Keratinocyte (primary cell): ENCODE measurements around the gene LINC01488. TPM values are rescaled to one million over a fixed set of nuclear protein-coding genes. Genes with fewer than 3 reads are reported as not detected.

Experiments
- DNase-seq: peaks from one replicate; pipeline ENCODE4 v3.0.0-alpha.2; 2011; ENCODE audit warnings: low read depth, missing footprints, low spot score
- FAIRE-seq: peaks from 2 replicates; lab custom pipeline; 2011; peaks lifted over from hg19 to GRCh38; lab: Jason Lieb, UNC
- H2AFZ ChIP-seq: 2 replicates; pipeline ENCODE4 v1.6.0; 2012; ENCODE audit warnings: low read length, control low read depth, inconsistent platforms; ENCODE audit not compliant: control insufficient read depth
- H3K27ac ChIP-seq: 2 replicates; pipeline ENCODE4 v1.5.1; 2011; ENCODE audit warnings: low read length; ENCODE audit not compliant: control insufficient read depth, insufficient read depth
- H3K27me3 ChIP-seq: 3 replicates; pipeline ENCODE4 v1.6.0; 2011; ENCODE audit warnings: low read length; ENCODE audit not compliant: control insufficient read depth, insufficient read depth; ENCODE audit errors: extremely low read depth
- H3K36me3 ChIP-seq, 2 experiments: 2 replicates in 1 of 2; 3 replicates in 1 of 2; pipeline ENCODE4 v1.5.1; 2011; ENCODE audit warnings: low read length in 2 of 2, mild to moderate bottlenecking in 1 of 2; ENCODE audit not compliant: control insufficient read depth in 2 of 2, insufficient read depth in 2 of 2; ENCODE audit errors: extremely low read depth in 1 of 2
- H3K4me1 ChIP-seq: 3 replicates; pipeline ENCODE4 v1.5.1; 2011; ENCODE audit warnings: low read length; ENCODE audit not compliant: control insufficient read depth, insufficient read depth; ENCODE audit errors: extremely low read depth
- H3K4me2 ChIP-seq: 3 replicates; pipeline ENCODE4 v1.6.0; 2011; ENCODE audit warnings: low read depth, low read length; ENCODE audit not compliant: control insufficient read depth, insufficient read depth; ENCODE audit errors: extremely low read depth
- H3K4me3 ChIP-seq, 3 experiments: fragments of 200-600 bp in 1 of 3; sonication (generic) in 1 of 3; 2 replicates in 2 of 3; 3 replicates in 1 of 3; pipeline ENCODE4 v1.5.1; 2011 to 2016; ENCODE audit warnings: low read length in 3 of 3, mild to moderate bottlenecking in 3 of 3, control low read depth in 2 of 3, inconsistent platforms in 1 of 3, low read depth in 1 of 3, mixed read lengths in 1 of 3, mixed run types in 1 of 3, moderate library complexity in 1 of 3; ENCODE audit not compliant: control insufficient read depth in 2 of 3, insufficient read depth in 2 of 3; ENCODE audit errors: extremely low read depth in 1 of 3
- H3K79me2 ChIP-seq: 2 replicates; pipeline ENCODE4 v1.6.0; 2012; ENCODE audit warnings: low read length; ENCODE audit not compliant: control insufficient read depth, insufficient read depth
- H3K9ac ChIP-seq: 3 replicates; pipeline ENCODE4 v1.6.0; 2011; ENCODE audit warnings: low read length; ENCODE audit not compliant: control insufficient read depth, insufficient read depth; ENCODE audit errors: extremely low read depth
- H3K9me1 ChIP-seq: 3 replicates; pipeline ENCODE4 v1.6.0; 2011; ENCODE audit warnings: low read length; ENCODE audit not compliant: control insufficient read depth, insufficient read depth; ENCODE audit errors: extremely low read depth
- H3K9me3 ChIP-seq: 2 replicates; pipeline ENCODE4 v1.5.1; 2012; ENCODE audit warnings: low read depth, low read length; ENCODE audit not compliant: control insufficient read depth
- H4K20me1 ChIP-seq: 3 replicates; pipeline ENCODE4 v1.6.0; 2011; ENCODE audit warnings: low read length; ENCODE audit not compliant: control insufficient read depth, insufficient read depth; ENCODE audit errors: extremely low read depth
- CTCF ChIP-seq, 3 experiments: IDR thresholded peaks in 1 of 3; conservative IDR thresholded peaks in 1 of 3; optimal IDR thresholded peaks in 1 of 3; 2 replicates in 2 of 3; 3 replicates in 1 of 3; pipeline versions ENCODE3 to v1.5.1; 2011; ENCODE audit warnings: low read length in 3 of 3, mild to moderate bottlenecking in 3 of 3, moderate library complexity in 2 of 3, control low read depth in 1 of 3, inconsistent platforms in 1 of 3; ENCODE audit not compliant: insufficient read depth in 2 of 3; ENCODE audit errors: extremely low read depth in 1 of 3
- EZH2 ChIP-seq: IDR thresholded peaks from one replicate; pipeline ENCODE4 v1.6.1; 2012; ENCODE audit warnings: inconsistent platforms, mild to moderate bottlenecking, low read length, moderate library complexity
- dilution Hi-C: fragments of 300-500 bp; cut with MboI; formaldehyde crosslinking; loops from one replicate; pipeline ENCODE4 v1.7.0; 2020; ENCODE audit warnings: low sequenced_read_pairs; ENCODE audit not compliant: extremely low pct_ligation_motif_present
- polyA plus RNA-seq, 5 experiments: library from polyadenylated mRNA; depleted of rRNA in 3 of 5; stranded (reverse) in 3 of 5; stranded (forward) in 1 of 5; unstranded in 1 of 5; fragments of >200 nt; gene quantifications; 1 replicate in 1 of 5; 2 replicates in 3 of 5; 3 replicates in 1 of 5; pipeline versions ENCODE4 v1.2.1 to v1.2.3, GENCODE V29; 2011 to 2012; ENCODE audit warnings: missing spikeins in 2 of 5, low read depth in 1 of 5, low replicate concordance in 1 of 5

The LINC01488 gene
- polyA plus RNA-seq, 1 donor (not counting 4 experiments of a cell fraction or from before 2014, with no cell fraction given), result not detected

DNA sequence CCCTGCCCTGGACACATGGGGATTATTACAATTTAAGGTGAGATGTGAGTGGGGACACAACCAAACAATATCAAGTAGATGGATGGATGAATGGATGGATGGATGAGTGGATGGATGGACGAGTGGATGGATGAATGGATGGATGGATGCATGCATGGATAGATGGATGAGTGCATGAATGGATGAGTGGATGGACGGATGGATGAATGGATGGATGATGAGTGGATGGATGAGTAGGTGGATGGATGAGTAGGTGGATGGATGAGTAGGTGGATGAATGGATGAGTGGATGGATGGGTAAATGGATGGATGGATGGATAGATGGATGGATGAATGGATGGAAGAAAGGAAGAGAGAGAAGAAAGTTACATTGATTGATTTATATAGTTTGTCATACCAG lies 859 bp downstream of the LINC01488 start:
- FAIRE-seq, result no peak
- dilution Hi-C loops, result no loop called here

DNA sequence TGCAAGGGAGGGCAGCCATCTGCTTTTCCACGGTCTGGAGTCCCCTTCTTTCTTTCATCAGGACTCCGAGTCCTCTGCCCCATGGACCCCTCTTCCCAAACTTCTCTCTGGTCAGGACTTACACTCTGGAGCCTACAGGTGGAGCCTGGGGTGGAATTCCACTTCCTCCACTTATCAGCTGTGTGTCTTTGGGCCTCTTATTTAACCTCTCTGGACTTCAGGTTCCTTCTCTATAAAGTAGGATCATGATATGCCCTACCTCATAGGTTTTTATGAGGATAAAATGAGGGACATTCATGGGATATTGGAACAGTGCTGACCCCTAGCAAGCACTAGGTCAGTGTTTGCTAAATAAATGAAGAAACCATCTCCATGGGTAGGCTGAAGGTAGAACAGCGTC lies 1.7 kb downstream of the LINC01488 start:
- no peak for FAIRE-seq

More for the DNA sequence above, 859 bp downstream of the LINC01488 start:
- no peak overlapping the region for H3K4me3 ChIP-seq
- TF ChIP-seq CTCF (optimal IDR thresholded peaks at IDR 0.05 in 1 of 3, IDR thresholded peaks at IDR 0.05 in 1 of 3, conservative IDR thresholded peaks at IDR 0.05 in 1 of 3; ENCODE audit: extremely low read depth in 1 of 3, insufficient read depth in 2 of 3, low read length in 3 of 3) (no peak), EZH2 (no peak)
- H3K27me3 ChIP-seq, result peaks cover 26% of the 10 kb centered on the region
- H3K27ac ChIP-seq, result no peak overlapping the region
- H3K9ac ChIP-seq, result no peak overlapping the region
- no peaks in the 10 kb centered on the region for H3K79me2 ChIP-seq
- no peak overlapping the region for H2AFZ ChIP-seq
- no peak overlapping the region for H3K4me2 ChIP-seq
- no peaks in the 10 kb centered on the region for H3K36me3 ChIP-seq
- H3K4me1 ChIP-seq, result no peaks in the 10 kb centered on the region
- peaks cover 3% of the 10 kb centered on the region for H3K9me3 ChIP-seq
- no peaks in the 10 kb centered on the region for H3K9me1 ChIP-seq
- no peak for DNase-seq
- no peaks in the 10 kb centered on the region for H4K20me1 ChIP-seq

More for the DNA sequence above, 1.7 kb downstream of the LINC01488 start:
- H3K79me2 ChIP-seq, result no peaks in the 10 kb centered on the region
- no peak for DNase-seq
- no peak overlapping the region for H2AFZ ChIP-seq
- H3K4me3 ChIP-seq, result no peak overlapping the region
- TF ChIP-seq CTCF (optimal IDR thresholded peaks at IDR 0.05 in 1 of 3, IDR thresholded peaks at IDR 0.05 in 1 of 3, conservative IDR thresholded peaks at IDR 0.05 in 1 of 3; ENCODE audit: extremely low read depth in 1 of 3, insufficient read depth in 2 of 3, low read length in 3 of 3) (no peak), EZH2 (no peak)
- H3K9ac ChIP-seq, result no peak overlapping the region
- H3K27ac ChIP-seq, result no peak overlapping the region
- no peaks in the 10 kb centered on the region for H3K9me1 ChIP-seq
- no peaks in the 10 kb centered on the region for H3K4me1 ChIP-seq
- peaks cover 29% of the 10 kb centered on the region for H3K27me3 ChIP-seq
- dilution Hi-C loops, result no loop called here
- H3K4me2 ChIP-seq, result no peak overlapping the region
- no peaks in the 10 kb centered on the region for H4K20me1 ChIP-seq
- H3K36me3 ChIP-seq, result no peaks in the 10 kb centered on the region
- peaks cover 3% of the 10 kb centered on the region for H3K9me3 ChIP-seq
